Breast epithelium (tissue), 4 donors: ENCODE measurements around the gene GIGYF2. TPM values are rescaled to one million over a fixed set of nuclear protein-coding genes. Genes with fewer than 3 reads are reported as not detected.
A peak's percentile ranks its signal among the peaks of the same experiment; 100 is the strongest.

Experiments
- DNase-seq, 2 donors: peaks; one replicate each; pipeline ENCODE4 v3.0.0-alpha.2; 2019; ENCODE audit warnings: low spot score in 2 of 2
- H3K27ac ChIP-seq, 2 donors: fragments of 200-600 bp; sonication (generic) in 1 of 2; one replicate each; pipeline ENCODE4 v1.5.1; 2016 to 2019; ENCODE audit warnings: mild to moderate bottlenecking in 1 of 2
- H3K27me3 ChIP-seq, 2 donors: fragments of 200-600 bp; sonication (generic) in 1 of 2; one replicate each; pipeline versions ENCODE4 v1.5.1 to v1.6.0; 2017 to 2019; ENCODE audit warnings: control low read depth in 1 of 2, mild to moderate bottlenecking in 1 of 2
- H3K36me3 ChIP-seq: fragments of 200-600 bp; one replicate; pipeline ENCODE4 v1.5.1; 2019
- H3K4me1 ChIP-seq, 2 donors: fragments of 200-600 bp; sonication (generic); one replicate each; pipeline ENCODE4 v1.5.1; 2016 to 2019; ENCODE audit warnings: control low read depth in 1 of 2
- H3K4me3 ChIP-seq, 3 donors: fragments of 200-600 bp; sonication (generic); 1 replicate in 2 of 3; 2 replicates in 1 of 3; pipeline ENCODE4 v1.5.1; 2016 to 2019; ENCODE audit warnings: mild to moderate bottlenecking in 3 of 3, moderate library complexity in 2 of 3
- H3K9me3 ChIP-seq, 2 donors: fragments of 200-600 bp; sonication (generic) in 1 of 2; one replicate each; pipeline ENCODE4 v1.5.1; 2016 to 2019; ENCODE audit warnings: control low read depth in 1 of 2
- CTCF ChIP-seq, 3 donors: fragments of 450-650 bp; IDR thresholded peaks; one replicate each; pipeline ENCODE4 v1.5.1; 2016 to 2017; ENCODE audit warnings: antibody characterized with exemption in 3 of 3, mild to moderate bottlenecking in 3 of 3, moderate library complexity in 3 of 3
- POLR2A ChIP-seq: fragments of 450-650 bp; IDR thresholded peaks from one replicate; pipeline ENCODE4 v1.6.1; 2016; ENCODE audit warnings: antibody characterized with exemption, mild to moderate bottlenecking, moderate library complexity
- POLR2AphosphoS5 ChIP-seq, 3 donors: sonication (generic); formaldehyde crosslinking; IDR thresholded peaks; one replicate each; pipeline ENCODE4 v1.6.1; 2017; ENCODE audit warnings: antibody characterized with exemption in 3 of 3
- intact Hi-C: fragments of 100-400 bp; cut with DNase I; formaldehyde crosslinking; loops from one replicate; pipeline ENCODE4 v1.15.1; 2023; ENCODE audit warnings: low total_unique reads
- total RNA-seq, 3 donors: library from RNA; depleted of rRNA; stranded (reverse); fragments of >200 nt; gene quantifications; one replicate each; pipeline ENCODE4 v1.1.0, GENCODE V29; 2016

Gene GIGYF2
- total RNA-seq, 3 donors from 2014 or later = 79.8 to 156 (median 103) TPM

DNA sequence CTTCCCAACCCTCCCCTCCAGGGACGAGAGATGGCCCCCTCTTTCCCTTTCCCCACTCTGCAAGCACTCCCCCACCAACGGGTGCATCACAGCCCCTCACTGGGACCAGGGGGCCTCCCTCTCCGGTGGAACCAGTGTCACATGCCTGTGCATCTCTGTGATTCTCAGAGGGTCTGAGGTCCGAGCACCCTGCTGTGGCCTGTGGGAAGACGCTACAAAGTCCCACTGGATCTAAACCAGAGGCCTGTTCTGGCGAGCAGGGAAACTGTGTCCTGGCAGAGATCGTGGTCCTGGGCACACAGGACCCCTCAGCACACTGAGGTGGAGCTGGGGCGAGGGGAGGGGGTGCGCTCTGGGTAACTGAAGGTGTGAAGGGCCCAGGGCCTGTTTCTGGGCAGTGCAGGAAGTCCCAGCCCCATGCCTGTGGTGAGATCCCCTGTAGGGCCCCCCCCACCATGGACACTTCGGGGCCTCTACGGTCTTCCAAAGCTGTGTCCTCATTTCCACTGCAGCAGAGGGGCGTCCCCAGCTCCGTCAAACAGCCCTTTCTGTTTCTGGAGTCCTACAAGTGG is 180.9 kb downstream of the GIGYF2 start:
- no peaks in the 10 kb centered on the region for H3K27me3 ChIP-seq
- peak in 1 of 2 donors; percentile 37 for DNase-seq
- no peak overlapping the region for H3K4me3 ChIP-seq
- H3K9me3 ChIP-seq = no peaks in the 10 kb centered on the region
- no peaks in the 10 kb centered on the region for H3K36me3 ChIP-seq
- intact Hi-C loops = no loop called here
- TF ChIP-seq CTCF (IDR thresholded peaks at IDR 0.05) (no peak), POLR2A (no peak), POLR2AphosphoS5 (IDR thresholded peaks at IDR 0.05) (no peak)
- no peak overlapping the region for H3K27ac ChIP-seq
- no peaks in the 10 kb centered on the region for H3K4me1 ChIP-seq

DNA sequence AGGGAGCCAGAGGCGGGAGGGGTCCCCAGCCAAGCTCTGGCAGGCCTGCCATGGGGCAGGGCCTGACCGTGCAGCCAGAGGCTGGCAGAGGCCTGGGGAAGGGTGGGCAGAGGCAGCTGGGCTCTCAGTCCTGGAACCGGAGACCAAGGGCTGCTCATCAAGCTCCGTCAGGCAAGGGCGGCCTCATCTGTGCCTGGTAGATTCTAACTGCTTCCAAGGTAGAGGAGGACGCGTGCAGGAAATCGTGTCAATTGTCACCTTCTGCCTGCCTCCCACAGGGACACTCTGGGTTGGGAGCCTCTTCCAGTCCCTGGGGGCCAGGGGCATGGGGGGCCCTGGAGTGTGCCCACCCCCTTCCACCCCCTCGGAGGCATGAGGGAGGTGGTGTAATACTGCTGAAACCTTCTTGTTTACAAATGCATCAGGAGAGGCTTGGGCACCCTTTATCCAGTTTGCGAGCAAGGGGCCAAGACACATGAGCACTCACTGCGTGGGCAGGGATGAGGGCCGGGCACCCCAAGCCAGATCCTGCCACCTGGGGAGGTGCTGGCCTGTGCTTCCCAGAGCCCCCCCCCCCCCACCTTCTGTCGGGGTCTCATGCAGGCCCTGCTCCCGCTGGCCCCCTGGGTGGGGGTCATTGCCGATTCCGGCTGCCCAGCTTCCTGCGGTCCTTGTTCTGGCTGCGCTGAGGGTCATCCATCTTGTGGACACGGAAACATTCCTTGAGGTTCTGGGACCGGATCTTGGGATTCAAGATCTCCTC is 181.9 kb downstream of the GIGYF2 start:
- Histone ChIP-seq H3K9me3 (no peaks in the 10 kb centered on the region), H3K27me3 (no peaks in the 10 kb centered on the region), H3K27ac (no peak overlapping the region), H3K36me3 (no peaks in the 10 kb centered on the region), H3K4me1 (no peaks in the 10 kb centered on the region), H3K4me3 (no peak overlapping the region)
- DNase-seq = peak in 1 of 2 donors; percentile 46
- TF ChIP-seq POLR2AphosphoS5 (IDR thresholded peaks at IDR 0.05) = no peak
- no peak for TF ChIP-seq CTCF (IDR thresholded peaks at IDR 0.05)
- no peak for TF ChIP-seq POLR2A
- intact Hi-C loops = no loop called here

DNA sequence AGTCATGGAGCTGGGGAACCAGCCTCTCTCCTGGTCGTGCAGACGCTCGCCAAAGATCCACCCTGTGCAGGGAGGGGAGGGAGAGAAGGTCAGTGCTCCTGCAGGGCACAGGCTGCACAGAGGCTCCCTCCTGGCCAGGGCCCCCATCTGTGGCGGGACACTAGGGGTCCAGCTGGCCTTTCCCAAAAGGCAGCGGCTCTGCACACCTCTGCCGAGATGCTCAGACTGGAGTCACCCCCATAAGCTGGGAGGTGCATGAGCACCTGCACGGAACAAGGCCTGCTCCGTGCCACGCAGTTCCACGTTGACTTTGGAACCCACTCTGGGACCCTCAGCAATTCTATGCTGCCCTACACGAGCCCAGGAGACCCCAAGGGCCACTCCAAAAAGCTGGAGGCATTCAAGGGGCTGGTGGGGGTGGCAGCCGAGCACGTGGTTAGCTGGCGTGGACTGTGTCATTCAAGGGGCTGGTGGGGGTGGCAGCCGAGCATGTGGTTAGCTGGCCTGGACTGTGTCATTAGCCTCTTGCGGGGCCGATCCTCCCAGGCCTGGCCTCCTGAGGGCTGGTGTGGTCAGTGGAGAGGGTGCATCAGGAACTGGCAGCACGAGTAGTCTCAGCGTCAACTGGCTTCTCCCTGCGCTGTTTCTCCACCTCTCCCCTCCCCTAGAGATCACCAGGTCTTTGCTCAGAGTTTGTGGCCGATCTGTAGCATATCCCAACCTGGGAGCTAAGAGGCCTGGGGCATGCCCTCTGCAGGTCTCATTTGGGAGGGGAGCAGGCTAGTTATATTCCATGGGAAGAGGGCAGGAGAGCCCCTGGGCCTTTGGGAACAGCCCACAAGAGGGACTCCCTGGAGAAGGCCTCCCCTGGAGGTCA is 182.7 kb downstream of the GIGYF2 start:
- H3K36me3 ChIP-seq = no peaks in the 10 kb centered on the region
- no peaks in the 10 kb centered on the region for H3K27me3 ChIP-seq
- no peak overlapping the region for H3K4me3 ChIP-seq
- intact Hi-C loops = loop anchor here (5.0 kb wide), 1 partner anchor 1518 kb away; no protein-coding TSS in a partner anchor
- peak in 1 of 2 donors; percentile 36 for DNase-seq
- H3K27ac ChIP-seq = no peak overlapping the region
- H3K4me1 ChIP-seq = no peaks in the 10 kb centered on the region
- no peaks in the 10 kb centered on the region for H3K9me3 ChIP-seq
- TF ChIP-seq CTCF (IDR thresholded peaks at IDR 0.05) = no peak
- TF ChIP-seq POLR2A = no peak
- TF ChIP-seq POLR2AphosphoS5 (IDR thresholded peaks at IDR 0.05) = no peak

- Histone ChIP-seq H3K4me3 (no peak overlapping the region), H3K36me3 (no peaks in the 10 kb centered on the region), H3K27ac (no peak overlapping the region), H3K27me3 (no peaks in the 10 kb centered on the region), H3K9me3 (no peaks in the 10 kb centered on the region), H3K4me1 (no peaks in the 10 kb centered on the region)
- TF ChIP-seq CTCF (IDR thresholded peaks at IDR 0.05) (no peak), POLR2AphosphoS5 (IDR thresholded peaks at IDR 0.05) (no peak), POLR2A (no peak)
- intact Hi-C loops = loop anchor here (5.0 kb wide), 1 partner anchor 1519 kb away; no protein-coding TSS in a partner anchor
- DNase-seq = no peak
These were observed 183.7 kb downstream of the GIGYF2 start for GRCh38 chr2:232880764-232881351.
